GM12878 (cell line): ENCODE results near the gene LSM7. TPM values are rescaled to one million over a fixed set of nuclear protein-coding genes. Genes with fewer than 3 reads are reported as not detected.

Experiments
- ATAC-seq: fragments of 200-7000 bp; cut with Tn5 transposase; 3 replicates; pipeline ENCODE4 v1.9.1; 2020; ENCODE audit warnings: mild to moderate bottlenecking, moderate library complexity
- BruUV-seq: library from RNA; stranded (reverse); fragments of 400-500 nt; replicated peaks from 2 replicates; lab custom pipeline; 2021; lab: Mats Ljungman, UMichigan
- CTCF ChIA-PET: fragments of 300-600 bp; sonication (Branson Sonifier 250); formaldehyde crosslinking; extraction: SDS; loops from one replicate; lab custom pipeline; 2021; ENCODE audit warnings: inconsistent platforms; lab: Yijun Ruan, JAX
- POLR2A ChIA-PET: fragments of 350-600 bp; formaldehyde crosslinking; extraction: SDS; loops from one replicate; lab custom pipeline; 2021; ENCODE audit warnings: inconsistent platforms; lab: Charles Lee
- RAD21 ChIA-PET: fragments of 300-600 bp; sonication (Branson Sonifier 250); formaldehyde crosslinking; loops from one replicate; lab custom pipeline; 2023; ENCODE audit warnings: antibody characterized with exemption; ENCODE audit not compliant: unreplicated experiment; lab: Charles Lee
- SMC1A ChIA-PET: fragments of 300-600 bp; sonication (Branson Sonifier 250); formaldehyde crosslinking; loops from one replicate; lab custom pipeline; 2023; ENCODE audit not compliant: unreplicated experiment, uncharacterized antibody; lab: Charles Lee
- DNase-seq: peaks from one replicate; pipeline ENCODE4 v3.0.0-alpha.2; 2011; ENCODE audit warnings: low read depth, low spot score
- FAIRE-seq: peaks from 3 replicates; lab custom pipeline; 2011; peaks lifted over from hg19 to GRCh38; lab: Jason Lieb, UNC
- H2AFZ ChIP-seq: 2 replicates; pipeline ENCODE4 v1.6.0; 2011; ENCODE audit warnings: low read depth, low read length, control low read depth; ENCODE audit not compliant: control insufficient read depth
- H3K27ac ChIP-seq: 2 replicates; pipeline ENCODE4 v1.5.1; 2011; ENCODE audit warnings: control low read depth; ENCODE audit not compliant: control insufficient read depth, insufficient read depth
- H3K27me3 ChIP-seq, 2 experiments: replicated peaks in 1 of 2; 2 replicates each; pipeline versions ENCODE4 v1.6.0 to v1.6.1; 2011; ENCODE audit warnings: low read length in 1 of 2; ENCODE audit not compliant: control insufficient read depth in 2 of 2, insufficient read depth in 2 of 2
- H3K36me3 ChIP-seq, 2 experiments: 2 replicates each; pipeline ENCODE4 v1.5.1; 2011; ENCODE audit warnings: low read length in 1 of 2; ENCODE audit not compliant: control insufficient read depth in 2 of 2, insufficient read depth in 2 of 2
- H3K4me1 ChIP-seq: 2 replicates; pipeline ENCODE4 v1.6.1; 2011; ENCODE audit warnings: mild to moderate bottlenecking, low read length, moderate library complexity, mixed read lengths; ENCODE audit not compliant: control insufficient read depth, insufficient read depth
- H3K4me2 ChIP-seq: 2 replicates; pipeline ENCODE4 v1.6.0; 2011; ENCODE audit warnings: control low read depth; ENCODE audit not compliant: control insufficient read depth, insufficient read depth
- H3K4me3 ChIP-seq: fragments of 200-600 bp; sonication (generic); 2 replicates; pipeline ENCODE4 v1.5.1; 2016
- H3K79me2 ChIP-seq: 2 replicates; pipeline ENCODE4 v1.6.0; 2011; ENCODE audit warnings: low read length; ENCODE audit not compliant: control insufficient read depth, insufficient read depth
- H3K9ac ChIP-seq: 2 replicates; pipeline ENCODE4 v1.8.0; 2011; ENCODE audit warnings: low read length, control low read depth, mixed read lengths; ENCODE audit not compliant: control insufficient read depth, insufficient read depth
- H3K9me3 ChIP-seq: replicated peaks from 3 replicates; pipeline ENCODE4 v1.5.1; 2011; ENCODE audit warnings: mild to moderate bottlenecking, low read length; ENCODE audit not compliant: control insufficient read depth, insufficient read depth
- H4K20me1 ChIP-seq: 2 replicates; pipeline ENCODE4 v1.6.0; 2011; ENCODE audit not compliant: control insufficient read depth, insufficient read depth
- BMI1 ChIP-seq: fragments of 450-650 bp; IDR thresholded peaks from 2 replicates; pipeline ENCODE4 v1.6.1; 2016; ENCODE audit warnings: mild to moderate bottlenecking, moderate library complexity, borderline replicate concordance
- TCF3 ChIP-seq: IDR thresholded peaks from 2 replicates; pipeline ENCODE4 v1.6.1; 2012; ENCODE audit warnings: low read depth, mild to moderate bottlenecking, low read length, borderline replicate concordance; ENCODE audit not compliant: insufficient read depth
- WGBS: methylation state at CpG from one replicate; pipeline ENCODE4 v1.1.6; 2016; ENCODE audit warnings: low lambda C conversion rate; ENCODE audit not compliant: insufficient replicate concordance, insufficient coverage; ENCODE audit errors: missing lambda C conversion rate; 5-methylcytosine and 5-hydroxymethylcytosine counted together
- in situ Hi-C: fragments of 300-500 bp; cut with MboI; formaldehyde crosslinking; loops from 9 replicates; pipeline ENCODE4 v1.14.3; 2018; ENCODE audit warnings: mixed read lengths
- intact Hi-C: fragments of 100-400 bp; cut with micrococcal nuclease; formaldehyde crosslinking; loops from one replicate; pipeline ENCODE4 v1.14.2; 2022; ENCODE audit not compliant: unreplicated experiment
- polyA plus RNA-seq, 11 experiments: library from polyadenylated mRNA; depleted of rRNA in 4 of 11; unstranded in 6 of 11; stranded (reverse) in 5 of 11; fragments of >200 nt; fragmentation: Nextera tagmentation in 4 of 11; fragmentation: Illumina TruSeq in 1 of 11; extraction: Ambion mirVana in 4 of 11; extraction: Trizol in 1 of 11; gene quantifications; 1 replicate in 1 of 11; 2 replicates in 10 of 11; pipeline versions ENCODE4 v1.2.1 to v1.2.3, GENCODE V29; 2011 to 2016; ENCODE audit warnings: inconsistent platforms in 2 of 11, missing spikeins in 2 of 11, low read depth in 1 of 11
- total RNA-seq, 4 experiments: library from RNA; depleted of rRNA in 3 of 4; stranded (reverse); fragments of >200 nt in 3 of 4; fragmentation: Illumina TruSeq in 1 of 4; extraction: Trizol in 1 of 4; gene quantifications; 2 replicates each; pipeline versions ENCODE4 v1.2.1 to v1.2.3, GENCODE V29; 2013 to 2021
- TF ChIP-seq, protein P1 (sequence below): IDR thresholded peaks from 2 replicates; pipeline ENCODE4 v1.6.1; 2011; ENCODE audit warnings: mild to moderate bottlenecking, low read depth, low read length, moderate library complexity; ENCODE audit not compliant: insufficient replicate concordance
- TF ChIP-seq, protein P2 (sequence below): IDR thresholded peaks from 2 replicates; pipeline ENCODE4 v1.6.1; 2011; ENCODE audit warnings: low read depth, low read length, improper control_type of control experiment, borderline replicate concordance
- TF ChIP-seq, protein P3 (sequence below): IDR thresholded peaks from 2 replicates; pipeline ENCODE4 v1.6.1; 2011; ENCODE audit warnings: borderline replicate concordance, low read depth, mild to moderate bottlenecking, moderate library complexity, low read length; ENCODE audit not compliant: insufficient read depth, poor library complexity, severe bottlenecking

Gene LSM7
- total and polyA plus RNA-seq, 10 of the 15 experiments (the other 5 are each of a cell fraction or from before 2014, with no cell fraction given): 24.4 to 424 (median 217) TPM

DNA sequence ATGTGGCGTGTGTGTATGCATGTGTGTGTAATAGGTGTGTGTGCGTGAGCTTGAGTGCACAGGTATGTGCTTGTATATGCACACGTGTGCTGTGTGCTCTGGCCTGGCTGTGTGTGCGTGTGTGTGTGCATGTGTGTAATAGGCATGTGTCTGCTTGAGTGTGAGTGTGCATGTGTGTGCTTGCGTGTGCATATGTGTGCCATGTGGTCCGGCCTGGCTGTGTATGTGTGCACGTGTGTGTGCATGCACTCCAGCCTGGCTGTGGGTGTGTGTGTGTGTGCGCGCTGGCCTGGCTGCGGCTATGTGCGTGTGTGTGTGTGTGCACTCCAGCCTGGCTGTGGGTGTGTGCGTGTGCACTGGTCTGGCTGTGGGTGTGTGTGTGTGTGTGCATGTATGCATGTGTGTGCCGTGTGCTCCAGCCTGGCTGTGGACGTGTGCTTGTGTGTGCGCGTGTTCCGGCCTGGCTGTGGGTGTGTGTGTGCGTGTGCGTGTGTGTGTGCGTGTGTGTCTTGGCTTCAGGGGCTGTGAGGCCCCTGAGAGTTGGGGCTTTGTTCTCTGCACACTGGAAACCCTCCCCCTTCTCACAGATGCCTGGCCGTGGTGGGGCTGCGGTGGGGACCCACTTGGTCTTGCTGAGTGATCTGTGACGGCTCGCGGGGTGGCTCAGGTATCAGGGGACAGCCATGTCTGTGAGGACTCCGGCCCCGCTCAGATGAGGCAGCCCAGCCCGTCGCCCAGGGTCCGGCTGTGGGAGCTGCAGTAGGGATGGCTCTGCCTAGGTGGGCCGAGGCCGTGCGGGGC, 8.3 kb upstream of the LSM7 start:
- Histone ChIP-seq H3K79me2 (peaks cover 17% of the 10 kb centered on the region), H3K4me1 (peaks cover 10% of the 10 kb centered on the region), H2AFZ (no peak overlapping the region), H3K27ac (no peak overlapping the region), H3K9ac (no peak overlapping the region), H3K36me3 (peaks cover 0 to 10% of the 10 kb centered on the region in 2 experiments; a peak in 3 of 4 replicates), H3K9me3 (no peaks in the 10 kb centered on the region; the same call in 2 of the 3 replicates), H3K4me2 (no peak overlapping the region), H3K27me3 (no peaks in the 10 kb centered on the region), H4K20me1 (no peaks in the 10 kb centered on the region), H3K4me3 (no peak overlapping the region)
- DNase-seq (no peak), ATAC-seq (no peak), FAIRE-seq (no peak)
- ChIA-PET CTCF (no interaction called here), POLR2A (no interaction called here), RAD21 (no interaction called here), SMC1A (no interaction called here)
- intact Hi-C loops (no loop called here), in situ Hi-C loops (no loop called here)
- TF ChIP-seq BMI1: no peak
- TF ChIP-seq, protein P1, sequence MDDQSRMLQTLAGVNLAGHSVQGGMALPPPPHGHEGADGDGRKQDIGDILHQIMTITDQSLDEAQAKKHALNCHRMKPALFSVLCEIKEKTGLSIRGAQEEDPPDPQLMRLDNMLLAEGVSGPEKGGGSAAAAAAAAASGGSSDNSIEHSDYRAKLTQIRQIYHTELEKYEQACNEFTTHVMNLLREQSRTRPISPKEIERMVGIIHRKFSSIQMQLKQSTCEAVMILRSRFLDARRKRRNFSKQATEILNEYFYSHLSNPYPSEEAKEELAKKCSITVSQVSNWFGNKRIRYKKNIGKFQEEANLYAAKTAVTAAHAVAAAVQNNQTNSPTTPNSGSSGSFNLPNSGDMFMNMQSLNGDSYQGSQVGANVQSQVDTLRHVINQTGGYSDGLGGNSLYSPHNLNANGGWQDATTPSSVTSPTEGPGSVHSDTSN: peak; percentile 39
- peak; percentile 74; the same call in 1 of the 2 replicates for TF ChIP-seq TCF3
- TF ChIP-seq, protein P2, sequence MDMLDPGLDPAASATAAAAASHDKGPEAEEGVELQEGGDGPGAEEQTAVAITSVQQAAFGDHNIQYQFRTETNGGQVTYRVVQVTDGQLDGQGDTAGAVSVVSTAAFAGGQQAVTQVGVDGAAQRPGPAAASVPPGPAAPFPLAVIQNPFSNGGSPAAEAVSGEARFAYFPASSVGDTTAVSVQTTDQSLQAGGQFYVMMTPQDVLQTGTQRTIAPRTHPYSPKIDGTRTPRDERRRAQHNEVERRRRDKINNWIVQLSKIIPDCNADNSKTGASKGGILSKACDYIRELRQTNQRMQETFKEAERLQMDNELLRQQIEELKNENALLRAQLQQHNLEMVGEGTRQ: no peak
- TF ChIP-seq, protein P3, sequence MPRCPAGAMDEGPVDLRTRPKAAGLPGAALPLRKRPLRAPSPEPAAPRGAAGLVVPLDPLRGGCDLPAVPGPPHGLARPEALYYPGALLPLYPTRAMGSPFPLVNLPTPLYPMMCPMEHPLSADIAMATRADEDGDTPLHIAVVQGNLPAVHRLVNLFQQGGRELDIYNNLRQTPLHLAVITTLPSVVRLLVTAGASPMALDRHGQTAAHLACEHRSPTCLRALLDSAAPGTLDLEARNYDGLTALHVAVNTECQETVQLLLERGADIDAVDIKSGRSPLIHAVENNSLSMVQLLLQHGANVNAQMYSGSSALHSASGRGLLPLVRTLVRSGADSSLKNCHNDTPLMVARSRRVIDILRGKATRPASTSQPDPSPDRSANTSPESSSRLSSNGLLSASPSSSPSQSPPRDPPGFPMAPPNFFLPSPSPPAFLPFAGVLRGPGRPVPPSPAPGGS: peak; percentile 84
- BruUV-seq: no TSS peak
- WGBS: 99% methylated on average over 33 of the region's 33 CpGs
